ENCODE measurements around the gene MAP4K5.

MAP4K5 gene

DNA sequence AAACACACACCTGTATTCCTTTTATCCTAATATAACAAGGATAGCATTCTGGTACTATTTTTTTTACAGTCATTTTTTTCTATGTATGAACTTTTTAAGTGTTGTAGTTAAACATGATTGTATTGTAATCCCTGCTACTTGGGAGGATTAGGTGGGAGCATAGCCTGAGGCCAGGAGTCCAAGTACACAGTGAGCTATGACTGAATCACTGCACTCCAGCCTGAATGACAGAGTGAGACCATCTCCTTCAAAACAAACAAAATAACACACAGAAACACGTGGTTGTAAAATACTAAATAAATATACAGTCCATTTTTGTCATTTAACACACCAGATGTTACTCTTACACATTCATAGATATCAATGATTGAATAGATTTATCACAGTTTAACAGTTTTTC is 56.9 kb downstream of the MAP4K5 start:
- DNase-seq = no peak

DNA sequence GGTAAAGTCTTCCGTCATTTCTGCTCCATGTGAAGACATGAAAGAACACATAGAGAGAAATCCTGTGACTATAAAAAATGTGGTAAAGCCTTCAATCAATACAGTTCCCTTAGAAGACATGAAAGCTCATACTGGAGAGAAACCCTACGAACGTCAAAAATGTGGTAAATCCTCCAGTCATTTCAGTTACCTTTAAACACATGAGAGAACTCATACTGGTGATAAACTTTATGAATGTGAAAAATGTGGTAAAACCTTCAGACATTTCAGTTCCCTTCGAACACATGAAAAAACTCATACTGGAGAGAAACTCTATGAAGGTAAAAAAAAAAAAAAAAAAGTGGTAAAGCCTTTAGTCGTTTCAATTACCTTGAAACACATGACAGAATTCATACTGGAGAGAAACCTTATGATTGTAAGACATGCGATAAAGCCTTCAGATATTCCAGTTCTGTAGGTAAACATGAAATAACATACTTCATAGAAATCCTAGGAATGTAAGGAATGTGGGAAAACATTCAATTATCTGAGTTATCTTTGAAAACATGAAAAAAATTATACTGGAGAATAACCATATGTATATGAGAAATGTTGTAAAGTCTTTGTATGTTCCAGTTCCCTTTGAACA is 60.4 kb downstream of the MAP4K5 start:
- DNase-seq = no peak

DNA sequence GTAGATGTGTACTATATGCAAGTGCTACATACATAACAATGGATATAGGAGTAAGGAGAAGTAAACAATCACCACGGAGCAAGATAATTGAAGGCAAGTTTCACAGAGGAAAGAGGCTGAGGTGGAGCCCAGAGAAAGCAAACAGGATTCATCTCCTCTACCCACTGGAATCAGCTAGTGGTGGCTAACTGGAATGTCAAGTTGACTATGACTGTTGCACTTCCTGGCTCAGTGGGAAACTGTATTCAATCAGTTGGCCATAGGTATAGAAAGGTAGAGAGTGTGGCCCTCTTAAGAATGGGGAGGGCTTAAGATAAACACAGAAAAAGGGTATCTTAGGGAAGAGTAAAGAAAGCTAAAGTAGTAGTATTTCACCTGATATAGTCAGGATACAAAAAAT is 62.4 kb downstream of the MAP4K5 start:
- DNase-seq = no peak

DNA sequence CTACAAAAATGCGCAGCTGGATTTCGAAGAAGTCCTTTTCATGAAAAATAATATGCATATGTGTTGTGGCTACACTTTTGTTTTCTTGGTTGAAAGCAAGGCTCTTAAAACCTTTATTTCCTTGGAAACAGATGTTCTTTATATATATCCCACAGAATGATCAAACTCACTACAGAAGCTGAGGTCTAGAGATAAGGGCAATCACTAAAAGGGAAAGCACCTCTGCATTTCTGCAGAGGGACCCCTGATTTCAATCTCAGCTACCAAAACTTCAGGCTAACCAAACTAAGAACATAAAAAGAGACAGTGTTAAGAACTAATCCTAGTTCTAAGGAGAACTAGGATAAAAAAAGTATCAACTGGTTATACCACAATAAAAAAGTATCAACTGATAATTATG is 70.3 kb downstream of the MAP4K5 start:
- no peak for DNase-seq

DNA sequence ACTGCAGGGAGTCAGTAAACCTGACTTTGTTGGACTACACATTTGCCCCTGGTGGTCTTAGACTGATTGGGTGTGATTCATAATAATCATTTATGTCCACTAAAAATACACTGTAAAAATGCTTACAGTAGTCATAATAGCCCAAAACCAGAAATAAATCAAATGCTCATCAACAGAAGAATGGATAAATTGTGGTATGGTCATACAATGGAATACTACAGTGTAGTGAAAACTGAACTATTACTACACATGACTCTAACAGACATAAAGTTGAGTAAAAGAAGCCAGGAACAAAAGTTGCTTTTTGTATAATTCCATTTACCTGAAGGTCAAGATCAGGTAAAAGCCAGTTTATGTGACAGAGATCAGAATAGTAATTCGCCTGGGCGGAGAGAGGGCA is 78.5 kb downstream of the MAP4K5 start:
- DNase-seq = no peak

DNA sequence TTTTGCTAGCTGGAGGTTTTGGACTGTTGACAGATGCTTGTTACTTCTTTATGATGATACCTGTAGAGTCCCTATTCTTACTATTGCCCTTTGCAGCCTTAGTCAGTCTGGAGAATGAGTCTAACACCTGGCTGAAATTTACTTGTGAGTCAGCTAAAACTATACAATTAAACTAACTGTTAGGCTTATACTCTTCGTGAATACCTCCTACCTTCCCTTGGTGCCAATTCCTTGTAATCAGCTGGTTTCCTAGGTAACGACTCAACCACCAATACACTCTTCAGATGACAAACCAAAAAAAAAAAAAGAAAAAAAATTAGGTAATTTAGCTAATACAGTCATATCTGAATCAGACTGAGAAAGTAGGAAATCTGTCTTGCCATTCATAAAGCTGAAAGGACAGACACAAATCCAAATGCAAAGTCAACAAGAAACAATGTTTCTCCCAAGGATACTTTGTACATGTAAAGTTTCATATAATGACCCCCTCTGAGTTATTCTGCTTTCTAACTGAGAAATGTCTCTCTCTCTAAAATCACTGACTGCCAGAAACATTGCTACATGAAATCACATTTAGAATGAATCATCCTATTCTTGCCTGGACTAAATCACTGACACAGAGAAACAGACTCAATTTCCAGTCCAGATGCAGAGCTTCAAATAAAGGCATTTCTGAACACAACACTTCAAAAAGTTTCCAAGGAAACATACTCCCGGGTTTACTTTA is 79.2 kb downstream of the MAP4K5 start:
- DNase-seq = no peak

DNA sequence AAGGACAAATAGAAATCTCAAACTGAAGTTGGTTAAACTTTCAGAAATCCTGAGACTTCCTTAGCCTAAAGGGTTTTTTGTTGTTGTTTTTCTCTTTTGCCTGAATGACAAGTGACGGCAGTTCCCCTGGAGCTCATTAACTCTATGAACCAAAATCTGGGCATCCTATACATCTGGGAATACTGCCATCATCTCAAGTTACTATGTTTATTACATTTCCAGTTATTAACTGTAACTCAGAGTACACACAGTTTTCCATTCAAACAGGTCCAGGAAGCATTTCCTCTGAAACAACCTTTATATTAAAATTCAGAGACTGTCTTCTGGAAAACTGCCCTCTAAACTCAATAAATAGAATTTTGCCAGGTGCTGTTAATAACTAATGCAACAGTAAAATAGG is 80.1 kb downstream of the MAP4K5 start:
- DNase-seq = no peak

DNA sequence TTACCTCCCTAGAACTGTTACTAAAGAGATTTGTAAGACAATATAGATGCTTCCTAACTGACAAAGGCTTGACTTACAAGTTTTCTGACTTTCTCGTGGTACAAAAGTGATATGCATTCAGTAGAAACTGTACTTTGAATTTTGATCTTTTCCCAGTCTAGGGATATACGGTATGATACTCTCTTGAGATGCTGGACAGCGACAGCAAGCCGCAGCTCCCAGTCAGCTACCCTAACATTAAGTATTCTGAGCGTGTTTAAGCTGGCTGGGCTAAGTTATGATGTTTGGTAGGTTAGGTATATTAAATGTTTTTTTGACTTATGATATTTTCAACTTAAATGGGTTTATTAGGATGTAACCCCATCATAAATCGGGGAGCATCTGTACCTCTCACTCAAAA is 80.5 kb downstream of the MAP4K5 start:
- DNase-seq = no peak

DNA sequence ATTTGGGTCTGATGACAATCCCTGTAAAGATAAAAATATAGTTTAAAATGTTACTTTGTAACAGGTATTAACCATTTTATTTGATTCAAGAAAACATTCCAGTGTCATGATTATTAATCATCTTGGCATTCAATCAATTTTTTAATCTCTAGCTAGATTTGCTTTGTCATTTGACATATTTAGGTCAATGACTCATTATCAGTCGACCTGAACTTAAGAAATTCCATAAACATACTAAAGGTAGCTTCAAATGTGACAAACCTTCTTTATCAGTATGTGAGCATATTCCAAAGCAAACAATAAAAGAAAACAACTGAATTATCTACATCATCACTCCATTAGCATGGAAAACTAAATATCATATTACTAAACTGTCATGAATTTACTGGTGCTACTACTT is 84.9 kb downstream of the MAP4K5 start:
- no peak for DNase-seq

DNA sequence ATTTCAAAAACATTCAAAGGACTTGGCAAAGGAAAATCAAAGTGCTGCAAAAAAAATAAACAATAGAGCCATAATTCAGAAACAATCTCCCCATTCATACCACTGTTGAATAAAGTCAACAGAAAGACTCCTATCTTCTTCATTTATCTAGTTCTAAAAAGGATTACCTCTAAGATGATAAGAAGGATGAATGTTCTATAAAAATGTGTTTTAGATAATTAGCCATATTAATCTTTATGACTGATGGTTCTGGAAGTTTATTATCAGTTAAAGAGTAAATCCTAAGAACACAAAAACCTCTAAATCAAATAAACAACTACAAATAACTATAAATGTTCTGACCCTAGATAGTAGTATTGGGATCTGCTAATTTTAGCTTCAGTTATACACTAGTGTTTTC is 97.8 kb downstream of the MAP4K5 start:
- no peak for DNase-seq

DNA sequence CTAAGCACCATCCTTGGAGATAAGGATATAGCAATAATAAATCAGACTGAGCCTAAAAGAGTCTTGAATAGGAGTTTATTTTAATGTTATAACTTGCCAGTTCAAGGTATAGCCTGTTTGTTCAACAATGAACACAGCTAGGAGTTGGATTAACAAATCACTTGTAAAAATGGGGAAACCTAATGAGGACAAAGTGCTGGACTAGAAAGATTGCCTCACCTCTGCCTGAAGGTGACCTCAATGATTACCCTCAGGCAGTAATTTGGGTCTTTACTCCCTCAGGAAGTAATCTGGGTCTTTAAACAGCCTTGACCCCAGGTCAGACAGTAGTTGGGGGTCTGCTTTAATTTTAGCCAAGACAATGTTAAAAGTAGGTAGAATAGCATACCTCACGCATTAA is 100.2 kb downstream of the MAP4K5 start:
- DNase-seq = no peak

DNA sequence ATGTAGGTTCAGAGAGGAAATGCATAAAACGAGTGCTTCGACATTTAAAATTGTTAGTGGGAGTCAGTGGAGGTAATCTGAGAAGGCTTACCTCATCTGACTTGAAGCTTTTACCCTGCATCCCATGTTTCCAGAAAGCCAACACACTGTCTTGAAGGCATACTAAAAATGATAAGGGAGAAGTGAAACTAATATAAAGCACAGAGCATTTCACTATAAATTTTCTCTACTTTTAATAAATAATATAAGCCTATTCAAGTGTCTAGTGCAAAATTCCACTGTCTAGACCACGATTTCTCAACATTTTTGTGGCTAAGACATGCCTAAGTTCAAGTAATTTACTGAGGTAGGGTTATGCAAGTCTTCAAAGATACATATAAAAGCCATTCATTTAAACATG is 106.6 kb downstream of the MAP4K5 start:
- DNase-seq = no peak

DNA sequence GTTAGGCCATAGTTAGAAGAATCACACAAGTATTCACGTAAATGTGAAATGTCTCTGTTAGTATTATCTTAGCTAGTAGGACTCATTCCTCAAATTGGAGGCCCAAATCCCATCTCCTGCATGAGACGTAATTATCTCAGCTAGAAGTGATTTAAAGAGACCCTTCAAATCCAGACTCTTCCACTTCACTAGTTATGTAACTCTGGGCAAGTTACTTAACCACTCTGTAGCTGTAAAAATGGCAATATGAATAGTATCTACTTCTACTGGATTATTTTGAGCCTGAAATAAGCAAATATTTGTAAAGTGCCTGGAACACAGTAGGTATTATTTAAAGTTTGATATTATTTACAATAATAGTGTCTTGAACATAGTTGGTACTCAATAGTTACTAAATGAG is 107.3 kb downstream of the MAP4K5 start:
- DNase-seq = no peak

DNA sequence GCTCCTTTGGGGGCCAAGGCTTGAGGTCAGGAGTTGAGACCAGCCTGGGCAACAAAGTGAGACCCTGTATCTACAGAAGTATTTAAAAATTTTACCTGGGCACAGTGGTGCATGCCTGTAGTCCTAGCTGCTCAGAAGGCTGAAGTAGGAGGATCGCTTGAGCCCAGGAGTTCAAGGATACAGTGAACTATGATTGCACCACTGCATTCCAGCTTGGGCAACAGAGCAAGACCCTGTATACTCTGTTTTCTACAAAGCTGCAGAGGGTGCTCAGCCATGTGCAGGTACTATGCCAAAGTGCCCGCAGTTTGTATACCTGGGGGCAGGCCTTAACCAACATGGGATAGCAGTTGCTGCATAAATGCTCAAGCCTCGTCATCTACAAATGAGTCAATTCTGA is 108.8 kb downstream of the MAP4K5 start:
- DNase-seq = no peak

DNA sequence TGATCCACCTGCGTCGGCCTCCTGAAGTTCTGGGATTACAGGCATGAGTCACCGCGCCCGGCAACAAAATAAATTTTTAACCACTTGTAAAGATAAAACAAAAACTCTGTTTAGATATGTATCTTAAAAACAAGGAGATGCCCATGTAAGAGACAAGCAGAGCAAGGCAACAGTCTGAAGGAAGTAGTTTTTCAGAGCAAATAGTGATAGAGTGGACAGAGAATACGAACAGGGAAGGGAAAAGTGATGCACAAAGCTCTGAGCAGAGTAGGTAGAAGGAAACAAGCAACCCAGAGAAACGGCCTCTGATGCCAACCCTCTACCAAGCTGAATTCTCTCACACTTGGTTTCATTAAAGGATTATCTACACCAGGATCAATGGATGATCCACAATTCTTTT is 110.9 kb downstream of the MAP4K5 start:
- DNase-seq = no peak

DNA sequence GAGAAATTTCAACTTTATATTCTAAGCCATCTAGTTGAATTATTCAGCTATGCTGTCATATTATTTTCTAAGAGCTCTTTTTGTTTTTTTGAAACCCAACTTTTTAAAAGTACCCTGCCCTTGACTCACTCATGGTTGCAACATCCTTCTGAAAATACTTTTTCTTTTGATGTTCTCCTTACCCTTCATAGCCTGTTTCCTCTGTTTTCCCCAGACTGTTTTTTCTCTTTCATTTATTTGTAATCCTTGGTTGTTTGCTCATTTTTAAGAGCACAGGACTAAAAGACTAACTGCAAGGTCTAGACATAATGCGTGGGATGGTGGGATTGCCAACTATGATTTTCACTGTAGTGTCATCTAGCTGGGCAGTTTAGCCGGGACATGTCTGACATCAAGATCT is 114.5 kb downstream of the MAP4K5 start:
- no peak for DNase-seq

DNA sequence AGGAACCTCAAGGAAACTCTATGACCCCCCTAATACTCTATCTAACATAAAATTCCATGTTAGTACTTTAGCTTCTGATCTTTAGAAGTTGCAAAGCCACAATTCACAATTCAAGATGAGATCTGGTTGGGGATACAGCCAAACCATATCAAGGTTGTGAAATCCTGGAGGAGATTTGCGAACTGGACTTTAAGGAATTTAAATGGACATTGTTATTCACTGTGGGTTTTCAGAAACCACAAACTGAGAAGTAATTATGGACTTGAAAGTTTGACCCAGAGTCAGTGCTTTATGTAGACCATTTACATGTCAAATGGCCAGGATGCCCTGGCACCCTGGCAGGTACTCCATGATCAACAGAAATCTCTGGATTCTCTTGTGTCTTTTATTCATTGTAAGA is 121.4 kb downstream of the MAP4K5 start:
- no peak for DNase-seq

DNA sequence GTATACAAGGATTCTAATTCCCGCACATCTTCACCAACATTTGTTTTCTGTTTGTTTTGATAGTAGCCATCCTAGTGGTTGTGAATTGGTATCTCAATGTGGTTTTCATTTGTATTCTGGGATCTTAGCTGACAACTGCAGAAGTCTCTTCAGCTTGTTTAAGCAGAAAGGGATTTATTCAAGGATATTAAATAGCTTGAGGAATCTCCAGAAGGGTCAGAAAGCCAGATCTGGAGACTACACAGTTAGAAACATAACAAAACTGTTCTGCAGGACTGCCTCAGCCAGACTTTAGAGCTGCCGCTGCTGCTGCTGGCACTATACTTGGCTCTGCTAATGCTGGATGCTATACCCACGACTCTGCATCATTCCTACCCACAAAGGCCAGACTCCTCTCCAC is 122.3 kb downstream of the MAP4K5 start:
- no peak for DNase-seq

DNA sequence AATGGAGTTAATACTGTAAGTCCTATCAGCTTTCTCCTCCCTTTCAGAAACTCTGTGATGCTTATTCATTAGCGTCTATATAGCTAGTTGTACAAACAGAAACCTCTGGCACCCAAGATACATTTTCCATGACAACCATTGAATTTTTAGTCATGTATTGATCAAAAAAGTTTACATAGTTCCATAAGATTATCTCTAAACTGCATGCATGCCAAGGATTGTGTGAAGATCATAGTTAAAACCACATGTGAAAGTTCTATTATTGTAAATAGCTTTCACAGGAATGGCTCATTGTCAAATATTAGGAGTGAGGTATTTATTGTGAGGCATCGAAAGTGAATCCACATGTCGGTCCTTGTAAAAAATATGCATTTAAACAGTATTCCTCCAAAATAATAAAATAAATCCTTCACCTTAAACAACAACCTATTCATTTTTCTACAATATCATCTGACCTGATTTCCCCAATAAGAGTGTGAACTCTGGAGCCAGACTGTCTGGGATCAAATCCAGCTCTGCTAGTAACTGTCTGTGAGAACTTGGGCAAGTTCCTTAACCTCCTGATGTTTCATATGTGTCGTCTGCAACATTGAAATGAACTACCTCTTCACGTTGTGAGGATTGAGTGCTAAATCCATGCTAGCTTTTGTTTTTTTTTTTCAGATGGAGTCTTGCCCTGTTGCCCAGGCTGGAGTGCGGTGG is 125.1 kb downstream of the MAP4K5 start:
- DNase-seq = no peak

DNA sequence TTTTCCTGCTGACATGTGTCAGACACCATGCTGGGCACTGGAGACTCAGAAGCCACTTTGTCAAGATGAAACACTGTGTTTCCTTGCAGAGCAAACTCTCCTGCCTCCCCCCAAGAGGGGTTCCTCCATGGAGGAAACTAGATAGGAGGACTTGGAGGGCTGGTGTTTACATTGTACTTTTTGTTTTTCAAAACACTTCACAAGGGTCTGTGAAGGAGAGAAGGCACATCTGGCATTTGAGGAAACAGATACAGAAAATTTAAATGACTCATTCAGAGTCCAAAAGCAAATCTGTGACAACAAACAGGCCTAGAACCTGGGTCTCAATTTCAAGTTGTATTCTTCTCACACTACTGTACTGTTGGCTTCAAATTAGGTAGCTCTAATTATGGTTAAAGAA is 128.9 kb downstream of the MAP4K5 start:
- DNase-seq = no peak

DNA sequence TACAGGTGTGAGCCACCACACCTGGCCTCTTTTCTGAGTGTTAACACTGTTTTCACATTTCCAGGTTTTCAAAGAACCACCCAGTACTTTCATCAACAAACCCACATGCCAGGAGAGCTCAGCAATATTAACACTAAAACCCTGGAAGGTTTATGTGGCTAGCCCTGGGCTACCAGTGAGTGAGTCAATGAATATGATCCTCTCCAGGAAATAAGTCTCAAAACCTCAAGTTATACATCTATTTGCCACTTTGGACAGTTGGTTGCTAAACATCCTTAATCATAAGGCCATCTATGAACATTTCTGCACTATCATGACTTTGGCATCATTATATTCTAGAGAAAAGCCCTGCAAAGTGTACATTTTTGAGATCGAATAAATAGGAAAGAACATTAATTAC is 129.4 kb downstream of the MAP4K5 start:
- no peak for DNase-seq

DNA sequence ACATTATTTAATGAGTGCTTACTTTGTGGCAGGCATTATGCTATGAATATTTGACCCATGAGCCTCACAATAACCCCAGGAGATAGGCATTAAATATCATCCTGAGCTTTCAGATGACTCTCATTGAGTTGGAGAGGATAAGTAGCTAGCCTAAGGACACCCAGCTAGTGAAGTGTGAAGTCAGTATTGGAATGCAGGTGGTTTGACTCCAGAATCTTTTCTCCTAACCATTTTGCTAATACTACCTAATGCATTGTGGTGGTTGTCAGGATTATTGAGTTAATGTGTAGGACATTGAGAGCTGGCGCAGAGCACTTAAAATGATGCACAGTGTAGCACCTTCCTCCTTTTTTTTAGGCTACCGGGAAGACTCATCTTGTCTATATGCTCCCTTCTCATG is 131.9 kb downstream of the MAP4K5 start:
- DNase-seq = no peak

DNA sequence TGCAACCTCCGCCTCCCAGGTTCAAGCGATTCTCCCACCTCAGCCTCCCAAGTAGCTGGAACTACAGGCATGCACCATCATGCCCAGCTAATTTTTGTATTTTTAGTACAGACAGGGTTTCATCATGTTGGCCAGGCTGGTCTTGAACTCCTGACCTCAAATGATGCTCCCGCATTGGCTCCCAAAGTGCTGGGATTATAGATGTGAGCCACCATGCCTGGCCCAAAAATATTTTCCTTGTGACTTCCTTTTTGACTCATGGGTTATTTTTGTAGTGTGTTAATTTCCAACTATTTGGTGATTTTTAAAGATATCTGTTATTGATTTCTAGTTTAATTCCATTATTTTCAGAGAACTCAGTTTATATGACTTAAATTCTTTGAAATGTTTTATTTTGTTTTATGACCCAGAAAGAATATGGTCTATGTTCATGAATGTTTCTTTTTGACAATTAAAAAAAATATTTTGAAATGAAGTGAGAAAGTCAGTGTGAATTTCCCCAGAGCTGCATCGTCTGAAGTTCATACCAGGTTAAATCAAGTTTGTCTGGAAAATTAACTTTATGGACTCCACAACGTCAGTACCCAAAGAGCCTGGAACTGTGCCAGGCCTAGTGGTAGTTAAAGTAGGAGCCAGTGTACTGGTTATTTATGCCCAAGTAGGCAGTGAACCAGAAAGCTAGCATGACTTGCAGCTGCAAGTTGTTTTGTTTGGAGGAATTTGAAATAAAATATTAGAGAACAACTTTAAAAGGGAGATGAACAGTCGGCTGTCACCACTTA is 132.9 kb downstream of the MAP4K5 start:
- no peak for DNase-seq

DNA sequence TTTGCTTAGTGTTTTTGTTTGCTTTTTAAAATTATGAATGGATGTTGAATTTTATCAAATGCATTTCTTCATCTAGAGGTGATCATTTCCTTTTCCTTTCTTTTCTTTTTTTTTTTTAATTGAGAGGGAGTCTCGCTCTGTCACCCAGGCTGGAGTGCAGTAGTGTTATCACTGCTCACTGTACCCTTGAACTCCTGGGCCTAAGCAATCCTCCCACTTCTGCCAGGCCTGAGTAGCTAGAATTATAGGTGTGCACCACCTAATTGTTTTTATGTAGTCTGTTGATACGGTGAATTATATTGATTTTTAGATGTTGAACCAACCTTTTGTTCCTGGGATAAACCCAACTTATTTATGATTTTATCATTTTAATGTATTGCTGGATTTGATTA is 134.2 kb downstream of the MAP4K5 start:
- DNase-seq = no peak
